WERI-Rb-1 (cell line): ENCODE data around the gene ZNF593OS.
A peak's percentile ranks its signal among the peaks of the same experiment; 100 is the strongest.

Source experiments
- DNase-seq: peaks from one replicate; pipeline ENCODE4 v3.0.0-alpha.2; 2020
- H3K27ac ChIP-seq: fragments of 250-450 bp; sonication (Bioruptor Pico); 2 replicates; pipeline ENCODE4 v1.5.1; 2020; ENCODE audit warnings: mild to moderate bottlenecking, moderate library complexity
- H3K27me3 ChIP-seq: fragments of 250-450 bp; sonication (Bioruptor Pico); 2 replicates; pipeline ENCODE4 v1.5.1; 2021; ENCODE audit warnings: mild to moderate bottlenecking, low read depth, moderate library complexity; ENCODE audit not compliant: insufficient read depth, severe bottlenecking
- H3K36me3 ChIP-seq: fragments of 250-450 bp; sonication (Bioruptor Pico); 2 replicates; pipeline ENCODE4 v1.5.1; 2020; ENCODE audit warnings: mild to moderate bottlenecking, moderate library complexity
- H3K4me3 ChIP-seq: 2 replicates; pipeline ENCODE4 v1.5.1; 2011; ENCODE audit warnings: low read depth, mild to moderate bottlenecking, control low read depth, low read length
- H3K9me3 ChIP-seq: fragments of 250-450 bp; sonication (Bioruptor Pico); 2 replicates; pipeline ENCODE4 v1.5.1; 2021; ENCODE audit warnings: mild to moderate bottlenecking, moderate library complexity; ENCODE audit not compliant: severe bottlenecking
- TF ChIP-seq, protein P1 (sequence below): IDR thresholded peaks from 2 replicates; pipeline ENCODE4 v1.5.1; 2011; ENCODE audit warnings: low read depth, mild to moderate bottlenecking, control low read depth, inconsistent platforms, low read length

ZNF593OS gene

DNA sequence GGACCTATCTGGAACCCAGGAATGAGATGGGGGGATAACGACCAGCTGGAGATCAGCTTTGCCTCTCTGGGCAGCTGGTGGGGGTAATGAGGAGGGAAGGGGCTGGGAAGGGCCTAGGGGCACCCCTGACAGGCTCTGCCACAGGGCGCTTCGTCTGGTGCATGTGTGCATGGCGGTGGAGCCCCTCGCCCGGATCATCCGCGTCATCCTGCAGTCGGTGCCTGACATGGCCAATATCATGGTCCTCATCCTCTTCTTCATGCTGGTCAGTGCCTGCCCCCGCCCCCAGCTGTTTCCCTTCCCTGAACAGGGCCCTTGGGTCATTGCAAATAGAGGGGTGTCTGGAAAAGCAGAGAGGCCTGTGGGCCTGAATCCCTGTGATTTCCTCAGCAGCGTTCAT lies 26.2 kb upstream of the ZNF593OS start:
- no peaks in the 10 kb centered on the region for H3K9me3 ChIP-seq
- TF ChIP-seq, protein P1, sequence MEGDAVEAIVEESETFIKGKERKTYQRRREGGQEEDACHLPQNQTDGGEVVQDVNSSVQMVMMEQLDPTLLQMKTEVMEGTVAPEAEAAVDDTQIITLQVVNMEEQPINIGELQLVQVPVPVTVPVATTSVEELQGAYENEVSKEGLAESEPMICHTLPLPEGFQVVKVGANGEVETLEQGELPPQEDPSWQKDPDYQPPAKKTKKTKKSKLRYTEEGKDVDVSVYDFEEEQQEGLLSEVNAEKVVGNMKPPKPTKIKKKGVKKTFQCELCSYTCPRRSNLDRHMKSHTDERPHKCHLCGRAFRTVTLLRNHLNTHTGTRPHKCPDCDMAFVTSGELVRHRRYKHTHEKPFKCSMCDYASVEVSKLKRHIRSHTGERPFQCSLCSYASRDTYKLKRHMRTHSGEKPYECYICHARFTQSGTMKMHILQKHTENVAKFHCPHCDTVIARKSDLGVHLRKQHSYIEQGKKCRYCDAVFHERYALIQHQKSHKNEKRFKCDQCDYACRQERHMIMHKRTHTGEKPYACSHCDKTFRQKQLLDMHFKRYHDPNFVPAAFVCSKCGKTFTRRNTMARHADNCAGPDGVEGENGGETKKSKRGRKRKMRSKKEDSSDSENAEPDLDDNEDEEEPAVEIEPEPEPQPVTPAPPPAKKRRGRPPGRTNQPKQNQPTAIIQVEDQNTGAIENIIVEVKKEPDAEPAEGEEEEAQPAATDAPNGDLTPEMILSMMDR, result no peak
- no peak overlapping the region for H3K4me3 ChIP-seq
- H3K36me3 ChIP-seq, result no peaks in the 10 kb centered on the region
- no peak overlapping the region for H3K27ac ChIP-seq
- no peak for DNase-seq
- no peaks in the 10 kb centered on the region for H3K27me3 ChIP-seq

DNA sequence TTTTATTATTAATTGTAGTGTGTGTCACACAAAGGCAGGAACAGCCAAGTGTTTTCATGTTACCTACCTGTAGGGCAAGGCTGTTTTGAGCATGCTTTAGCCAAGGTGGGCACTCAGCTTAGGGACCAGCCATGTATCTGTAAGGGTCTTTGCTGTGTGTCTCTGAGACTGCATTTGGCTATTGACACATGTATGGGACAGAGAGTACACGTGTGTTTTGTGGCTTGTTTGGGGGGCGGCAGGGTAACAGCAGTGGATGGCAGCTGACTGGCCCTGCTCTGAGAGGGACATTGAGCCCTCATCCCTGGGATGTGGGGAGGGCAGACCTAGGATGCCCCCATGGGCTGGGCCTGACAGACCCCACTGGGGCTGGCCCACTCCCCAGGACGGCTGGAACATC lies 25.7 kb upstream of the ZNF593OS start:
- H3K27me3 ChIP-seq, result no peaks in the 10 kb centered on the region
- TF ChIP-seq, protein P1, result no peak
- H3K9me3 ChIP-seq, result no peaks in the 10 kb centered on the region
- H3K27ac ChIP-seq, result no peak overlapping the region
- no peaks in the 10 kb centered on the region for H3K36me3 ChIP-seq
- H3K4me3 ChIP-seq, result no peak overlapping the region
- DNase-seq, result no peak

DNA sequence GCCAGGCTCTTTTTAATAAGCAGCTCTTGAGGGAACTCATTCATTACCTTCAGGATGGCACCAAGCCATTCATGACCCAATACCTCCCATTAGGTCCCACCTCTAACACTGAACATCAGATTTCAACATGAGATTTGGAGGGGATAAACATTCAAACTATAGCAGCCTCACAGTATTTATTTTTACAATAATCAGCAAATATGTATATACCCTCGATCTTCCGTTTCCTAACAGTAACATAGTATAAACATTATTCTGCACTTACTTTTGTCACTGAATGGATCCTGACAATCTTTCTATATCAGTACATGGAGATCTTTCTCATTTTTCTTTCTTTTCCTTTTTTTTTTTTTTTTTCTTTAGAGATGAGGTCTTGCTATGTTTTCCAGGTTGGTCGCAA lies 24.2 kb upstream of the ZNF593OS start:
- TF ChIP-seq, protein P1, result no peak
- DNase-seq, result no peak
- Histone ChIP-seq H3K27ac (no peak overlapping the region), H3K4me3 (no peak overlapping the region), H3K9me3 (no peaks in the 10 kb centered on the region), H3K27me3 (no peaks in the 10 kb centered on the region), H3K36me3 (no peaks in the 10 kb centered on the region)

DNA sequence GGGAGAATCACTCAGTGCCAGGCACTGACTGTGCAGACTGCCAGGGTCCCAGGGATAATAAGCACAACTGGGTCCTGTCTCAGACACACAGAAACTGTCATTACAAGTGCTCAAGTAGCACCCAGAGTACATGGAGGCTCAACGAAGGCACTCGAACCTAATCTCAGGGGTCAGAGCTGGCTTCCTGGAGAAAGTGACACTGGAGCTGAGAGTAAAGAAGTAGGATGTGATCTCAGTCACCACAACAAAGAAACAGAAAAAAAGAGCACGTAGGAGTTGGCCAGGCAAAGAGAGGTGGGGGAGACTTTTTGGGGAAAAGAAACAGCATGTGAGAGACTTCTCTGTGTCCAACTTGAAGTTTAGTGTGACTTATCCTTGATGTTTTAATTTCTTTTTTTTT lies 20.1 kb upstream of the ZNF593OS start:
- Histone ChIP-seq H3K9me3 (no peaks in the 10 kb centered on the region), H3K4me3 (no peak overlapping the region), H3K27ac (no peak overlapping the region), H3K27me3 (no peaks in the 10 kb centered on the region), H3K36me3 (no peaks in the 10 kb centered on the region)
- no peak for DNase-seq
- TF ChIP-seq, protein P1, result no peak

DNA sequence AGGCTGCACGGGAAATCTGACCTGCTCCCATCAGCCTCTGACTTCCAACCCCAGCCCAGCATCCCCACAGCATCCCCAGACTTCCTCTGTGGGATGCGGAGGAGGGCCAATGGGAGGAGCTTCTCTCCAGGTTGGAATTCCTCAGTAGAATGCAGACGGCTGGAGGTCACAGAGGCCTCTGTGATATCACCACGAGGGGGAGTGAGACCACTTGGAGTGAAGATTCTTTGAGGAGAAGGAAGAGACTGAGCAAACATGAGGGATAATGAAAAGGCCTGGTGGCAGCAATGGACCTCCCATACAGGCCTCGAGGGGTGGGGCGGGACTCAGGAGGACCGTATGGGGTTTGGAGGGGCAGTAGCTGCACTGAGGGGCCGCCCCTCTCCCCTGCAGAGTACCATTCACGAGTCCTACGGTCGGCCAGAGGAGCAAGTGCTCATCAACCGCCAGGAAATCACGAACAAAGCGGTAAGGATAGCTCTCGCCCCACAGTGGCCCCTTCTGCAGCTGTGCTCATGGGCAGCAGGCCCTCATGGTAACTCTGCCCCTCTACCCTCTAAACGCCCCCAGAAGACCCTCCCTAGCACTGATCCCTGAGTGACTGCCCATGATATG lies 18.8 kb upstream of the ZNF593OS start, which contains the start of gene CATSPER4:
Gene CATSPER4 (plus strand): TSS at position 230 of the 615 bp plus-strand sequence. CDS start 26 bp downstream, at position 256.
- Histone ChIP-seq H3K4me3 (no peak within 1 kb of the TSS), H3K36me3 (no peaks in the 10 kb centered on the region), H3K27ac (no peak within 1 kb of the TSS), H3K27me3 (no peaks in the 10 kb centered on the region), H3K9me3 (no peaks in the 10 kb centered on the region)
- peak; percentile 74 for DNase-seq
- TF ChIP-seq, protein P1, result peak; percentile 53

DNA sequence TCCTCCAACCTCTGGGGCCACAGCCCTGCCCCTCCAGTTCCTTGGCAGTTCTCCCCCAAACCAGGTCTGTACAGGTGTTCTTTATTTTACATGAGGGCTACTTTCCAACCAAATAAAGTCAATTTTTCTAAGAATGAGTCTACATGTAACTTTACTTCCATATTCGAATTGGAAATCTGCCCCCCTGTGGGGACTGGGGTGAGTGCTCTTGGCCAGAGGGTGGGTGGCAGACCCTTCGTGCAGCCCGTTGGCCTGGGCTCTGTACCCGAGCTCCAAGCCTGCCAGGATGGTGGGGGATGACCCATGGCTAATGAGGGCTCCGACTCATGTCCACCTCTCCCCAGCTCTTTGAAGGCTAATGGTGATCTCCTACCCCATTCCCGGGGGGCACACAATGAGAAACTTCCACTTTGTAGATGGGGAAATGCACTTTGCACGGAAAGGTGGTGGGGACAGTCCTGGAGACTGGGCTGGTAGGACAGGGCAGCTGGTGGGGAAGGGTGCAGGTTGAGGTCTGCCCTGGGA lies 18.2 kb upstream of the ZNF593OS start:
- Histone ChIP-seq H3K4me3 (no peak overlapping the region), H3K9me3 (no peaks in the 10 kb centered on the region), H3K36me3 (no peaks in the 10 kb centered on the region), H3K27me3 (no peaks in the 10 kb centered on the region), H3K27ac (no peak overlapping the region)
- DNase-seq, result no peak
- TF ChIP-seq, protein P1, result no peak
